Endodermal cell (in vitro differentiated cells): Measurements from ENCODE around the gene CTRB1. TPM values are rescaled to one million over a fixed set of nuclear protein-coding genes. Genes with fewer than 3 reads are reported as not detected.

ENCODE experiments used
- DNase-seq: peaks from one replicate; pipeline ENCODE4 v3.0.0-alpha.2; 2017
- H3K27ac ChIP-seq: 2 replicates; pipeline ENCODE4 v1.5.1; 2013; ENCODE audit warnings: mild to moderate bottlenecking, low read depth, low read length, moderate library complexity
- H3K27me3 ChIP-seq: 2 replicates; pipeline ENCODE4 v1.6.1; 2013; ENCODE audit warnings: mild to moderate bottlenecking, low read length, moderate library complexity; ENCODE audit not compliant: insufficient read depth, control insufficient read depth, poor library complexity, severe bottlenecking
- H3K36me3 ChIP-seq: 2 replicates; pipeline ENCODE4 v1.7.0; 2013; ENCODE audit warnings: mild to moderate bottlenecking, low read length, moderate library complexity; ENCODE audit not compliant: control insufficient read depth, insufficient read depth
- H3K4me1 ChIP-seq: one replicate; pipeline ENCODE4 v1.7.0; 2013; ENCODE audit warnings: low read length; ENCODE audit not compliant: control insufficient read depth, insufficient read depth
- H3K4me3 ChIP-seq: 2 replicates; pipeline ENCODE4 v1.5.1; 2013; ENCODE audit warnings: mild to moderate bottlenecking, low read length, moderate library complexity
- H3K9ac ChIP-seq: 2 replicates; pipeline ENCODE4 v1.6.1; 2013; ENCODE audit warnings: mild to moderate bottlenecking, low read length, moderate library complexity; ENCODE audit not compliant: poor library complexity, severe bottlenecking; ENCODE audit errors: extremely low read depth
- H3K9me3 ChIP-seq: 2 replicates; pipeline ENCODE4 v1.6.1; 2013; ENCODE audit warnings: mild to moderate bottlenecking, low read length, moderate library complexity; ENCODE audit not compliant: control insufficient read depth
- H3K27ac Mint-ChIP-seq: 2 replicates; pipeline ENCODE4 v1.8.0; 2020; ENCODE audit warnings: mixed read lengths
- H3K27me3 Mint-ChIP-seq: 2 replicates; pipeline ENCODE4 v1.8.0; 2021; ENCODE audit warnings: mild to moderate bottlenecking, mixed read lengths; ENCODE audit not compliant: insufficient read depth
- H3K36me3 Mint-ChIP-seq: 2 replicates; pipeline ENCODE4 v1.8.0; 2020; ENCODE audit warnings: low read depth, mixed read lengths
- H3K4me1 Mint-ChIP-seq: 2 replicates; pipeline ENCODE4 v1.8.0; 2020; ENCODE audit warnings: mixed read lengths
- H3K4me3 Mint-ChIP-seq: 2 replicates; pipeline ENCODE4 v1.8.0; 2020; ENCODE audit warnings: mild to moderate bottlenecking, moderate library complexity, mixed read lengths
- H3K9me3 Mint-ChIP-seq: 2 replicates; pipeline ENCODE4 v1.8.0; 2020; ENCODE audit warnings: mild to moderate bottlenecking, mixed read lengths
- CTCF ChIP-seq: fragments of 200-600 bp; sonication (generic); conservative IDR thresholded peaks from 2 replicates; pipeline ENCODE4 v1.5.0; 2021; ENCODE audit warnings: antibody characterized with exemption, mild to moderate bottlenecking
- WGBS, 2 experiments: methylation state at CpG; one replicate each; pipeline versions ENCODE4 v1.1.5 to v1.1.7; 2013; ENCODE audit warnings: missing lambda C conversion rate in 2 of 2, mixed read lengths in 1 of 2; ENCODE audit not compliant: insufficient coverage in 1 of 2, insufficient read length in 1 of 2; 5-methylcytosine and 5-hydroxymethylcytosine counted together
- total RNA-seq, 2 donors: library from RNA; stranded (reverse); fragmentation: NEBNext Ultra II Directional in 1 of 2; extraction: Animal tissue kit (Norgen Biotek cat#: 25700) in 1 of 2; gene quantifications; 2 replicates in 1 of 2; 3 replicates in 1 of 2; pipeline ENCODE4 v1.2.1, GENCODE V29; 2021

Gene CTRB1
- total RNA-seq, 2 donors from 2014 or later, result not detected

GRCh38 chr16:75224306-75225082, 5.7 kb downstream of the CTRB1 start:
- WGBS, 2 experiments, result 90 to 94% methylated on average over 17 to 20 of the region's 20 CpGs
- H3K4me3 Mint-ChIP-seq, result no peak overlapping the region

GRCh38 chr16:75225092-75225491, 6.3 kb downstream of the CTRB1 start:
- H3K27ac ChIP-seq, result no peak overlapping the region
- Mint-ChIP-seq H3K27me3 (no peaks in the 10 kb centered on the region), H3K4me1 (no peaks in the 10 kb centered on the region), H3K4me3 (no peak overlapping the region), H3K27ac (no peak overlapping the region), H3K9me3 (no peaks in the 10 kb centered on the region), H3K36me3 (peaks cover 2% of the 10 kb centered on the region)
- no peak for DNase-seq
- WGBS, 2 experiments, result 89 to 96% methylated on average over 5 to 12 of the region's 12 CpGs
- TF ChIP-seq CTCF, result no peak
- no peaks in the 10 kb centered on the region for H3K27me3 ChIP-seq
- no peak overlapping the region for H3K4me3 ChIP-seq
- no peaks in the 10 kb centered on the region for H3K36me3 ChIP-seq
- H3K9ac ChIP-seq, result no peak overlapping the region
- H3K9me3 ChIP-seq, result no peaks in the 10 kb centered on the region
- no peaks in the 10 kb centered on the region for H3K4me1 ChIP-seq

More at GRCh38 chr16:75224306-75225082, 5.7 kb downstream of the CTRB1 start:
- Histone ChIP-seq H3K36me3 (no peaks in the 10 kb centered on the region), H3K9ac (no peak overlapping the region), H3K4me1 (no peaks in the 10 kb centered on the region), H3K27ac (no peak overlapping the region), H3K4me3 (no peak overlapping the region), H3K27me3 (no peaks in the 10 kb centered on the region), H3K9me3 (no peaks in the 10 kb centered on the region)
- DNase-seq, result no peak
- H3K36me3 Mint-ChIP-seq, result peaks cover 2% of the 10 kb centered on the region
- TF ChIP-seq CTCF, result no peak
- no peak overlapping the region for H3K27ac Mint-ChIP-seq
- H3K9me3 Mint-ChIP-seq, result no peaks in the 10 kb centered on the region
- H3K4me1 Mint-ChIP-seq, result no peaks in the 10 kb centered on the region
- H3K27me3 Mint-ChIP-seq, result no peaks in the 10 kb centered on the region

GRCh38 chr16:75225678-75226515, 7.1 kb downstream of the CTRB1 start:
- no peaks in the 10 kb centered on the region for H3K27me3 Mint-ChIP-seq
- 93 to 97% methylated on average over 14 to 26 of the region's 26 CpGs for WGBS, 2 experiments
- no peaks in the 10 kb centered on the region for H3K36me3 ChIP-seq
- no peak overlapping the region for H3K4me3 ChIP-seq
- no peak overlapping the region for H3K4me3 Mint-ChIP-seq
- no peak for DNase-seq
- no peaks in the 10 kb centered on the region for H3K4me1 Mint-ChIP-seq
- H3K9me3 ChIP-seq, result no peaks in the 10 kb centered on the region
- peaks cover 7% of the 10 kb centered on the region for H3K36me3 Mint-ChIP-seq
- no peaks in the 10 kb centered on the region for H3K4me1 ChIP-seq
- H3K27ac ChIP-seq, result no peak overlapping the region
- no peak overlapping the region for H3K9ac ChIP-seq
- no peaks in the 10 kb centered on the region for H3K9me3 Mint-ChIP-seq
- no peak for TF ChIP-seq CTCF
- no peak overlapping the region for H3K27ac Mint-ChIP-seq
- H3K27me3 ChIP-seq, result no peaks in the 10 kb centered on the region
